GM21515 (cell line): ENCODE data around the gene MUC7.

Experiments
- ATAC-seq: cut with Tn5 transposase; IDR thresholded peaks from one replicate; pipeline ENCODE4 v1.9.1; 2021; ENCODE audit not compliant: unreplicated experiment

The MUC7 gene

GRCh38 chr4:70531981-70532380, 60.0 kb downstream of the MUC7 start:
- no peak for ATAC-seq
